Endothelial cell (in vitro differentiated cells): ENCODE data around the gene TEX55. TPM values are rescaled to one million over a fixed set of nuclear protein-coding genes. Genes with fewer than 3 reads are reported as not detected.

Experiments used
- DNase-seq: peaks from one replicate; pipeline ENCODE4 v3.0.0; 2021; ENCODE audit warnings: low spot score
- H3K27ac Mint-ChIP-seq: one replicate; pipeline ENCODE4 v1.8.0; 2021; ENCODE audit warnings: mixed read lengths, inconsistent platforms; ENCODE audit not compliant: unreplicated experiment
- H3K27me3 Mint-ChIP-seq: one replicate; pipeline ENCODE4 v1.8.0; 2021; ENCODE audit warnings: mild to moderate bottlenecking, moderate library complexity, mixed read lengths, inconsistent platforms; ENCODE audit not compliant: unreplicated experiment
- H3K36me3 Mint-ChIP-seq: one replicate; pipeline ENCODE4 v1.8.0; 2021; ENCODE audit warnings: mild to moderate bottlenecking, low read depth, mixed read lengths, inconsistent platforms; ENCODE audit not compliant: unreplicated experiment
- H3K4me1 Mint-ChIP-seq: one replicate; pipeline ENCODE4 v1.8.0; 2021; ENCODE audit warnings: mild to moderate bottlenecking, mixed read lengths, inconsistent platforms; ENCODE audit not compliant: unreplicated experiment
- H3K4me3 Mint-ChIP-seq: one replicate; pipeline ENCODE4 v1.8.0; 2021; ENCODE audit warnings: mild to moderate bottlenecking, mixed read lengths, inconsistent platforms; ENCODE audit not compliant: unreplicated experiment
- H3K9me3 Mint-ChIP-seq: one replicate; pipeline ENCODE4 v1.8.0; 2021; ENCODE audit warnings: mixed read lengths, inconsistent platforms; ENCODE audit not compliant: unreplicated experiment
- CTCF ChIP-seq: fragments of 200-600 bp; sonication (generic); IDR thresholded peaks from one replicate; pipeline ENCODE4 v1.5.0; 2021; ENCODE audit warnings: antibody characterized with exemption; ENCODE audit not compliant: unreplicated experiment
- total RNA-seq: library from RNA; stranded (reverse); fragmentation: NEBNext Ultra II Directional; extraction: Animal tissue kit (Norgen Biotek cat#: 25700); gene quantifications from one replicate; pipeline ENCODE4 v1.2.1, GENCODE V29; 2021; ENCODE audit not compliant: unreplicated experiment

TEX55 gene
- total RNA-seq, 1 donor from 2014 or later = not detected

GRCh38 chr3:119140466-119140865 lies 5.5 kb upstream of the TEX55 start:
- Mint-ChIP-seq H3K9me3 (no peaks in the 10 kb centered on the region), H3K36me3 (no peaks in the 10 kb centered on the region), H3K4me3 (no peak overlapping the region), H3K4me1 (no peaks in the 10 kb centered on the region), H3K27me3 (peaks cover 2% of the 10 kb centered on the region), H3K27ac (no peak overlapping the region)
- DNase-seq = no peak
- TF ChIP-seq CTCF = no peak

GRCh38 chr3:119145128-119145499 lies 851 bp upstream of the TEX55 start:
- no peak overlapping the region for H3K4me3 Mint-ChIP-seq
- H3K9me3 Mint-ChIP-seq = no peaks in the 10 kb centered on the region
- no peaks in the 10 kb centered on the region for H3K27me3 Mint-ChIP-seq
- no peaks in the 10 kb centered on the region for H3K36me3 Mint-ChIP-seq
- TF ChIP-seq CTCF = no peak
- H3K27ac Mint-ChIP-seq = no peak overlapping the region
- no peak for DNase-seq
- no peaks in the 10 kb centered on the region for H3K4me1 Mint-ChIP-seq

- no peak overlapping the region for H3K4me3 Mint-ChIP-seq
- no peak for DNase-seq
- no peak overlapping the region for H3K27ac Mint-ChIP-seq
- no peaks in the 10 kb centered on the region for H3K4me1 Mint-ChIP-seq
- no peak for TF ChIP-seq CTCF
- no peaks in the 10 kb centered on the region for H3K27me3 Mint-ChIP-seq
- H3K36me3 Mint-ChIP-seq = no peaks in the 10 kb centered on the region
- no peaks in the 10 kb centered on the region for H3K9me3 Mint-ChIP-seq
Measured at GRCh38 chr3:119146578-119147375, 812 bp downstream of the TEX55 start.

- Mint-ChIP-seq H3K4me3 (no peak overlapping the region), H3K27ac (no peak overlapping the region), H3K27me3 (no peaks in the 10 kb centered on the region), H3K9me3 (no peaks in the 10 kb centered on the region), H3K4me1 (no peaks in the 10 kb centered on the region), H3K36me3 (no peaks in the 10 kb centered on the region)
- TF ChIP-seq CTCF = no peak
- no peak for DNase-seq
Measured at GRCh38 chr3:119147494-119147893, 1.5 kb downstream of the TEX55 start.

- no peaks in the 10 kb centered on the region for H3K4me1 Mint-ChIP-seq
- no peak overlapping the region for H3K4me3 Mint-ChIP-seq
- H3K27me3 Mint-ChIP-seq = no peaks in the 10 kb centered on the region
- DNase-seq = no peak
- H3K36me3 Mint-ChIP-seq = no peaks in the 10 kb centered on the region
- no peaks in the 10 kb centered on the region for H3K9me3 Mint-ChIP-seq
- H3K27ac Mint-ChIP-seq = no peak overlapping the region
- TF ChIP-seq CTCF = no peak
Measured at GRCh38 chr3:119148493-119149180, 2.7 kb downstream of the TEX55 start.
